HG02678 (cell line): ENCODE results near the gene RBMS3.
"Not testable (repeated sequence)": the region's sequence is repeated elsewhere in the genome, so short reads cannot be mapped to it uniquely, and the experiment has no call there.

Source experiments
- ATAC-seq: cut with Tn5 transposase; IDR thresholded peaks from one replicate; pipeline ENCODE4 v1.9.1; 2021; ENCODE audit warnings: mild to moderate bottlenecking, moderate library complexity; ENCODE audit not compliant: unreplicated experiment

The RBMS3 gene

DNA sequence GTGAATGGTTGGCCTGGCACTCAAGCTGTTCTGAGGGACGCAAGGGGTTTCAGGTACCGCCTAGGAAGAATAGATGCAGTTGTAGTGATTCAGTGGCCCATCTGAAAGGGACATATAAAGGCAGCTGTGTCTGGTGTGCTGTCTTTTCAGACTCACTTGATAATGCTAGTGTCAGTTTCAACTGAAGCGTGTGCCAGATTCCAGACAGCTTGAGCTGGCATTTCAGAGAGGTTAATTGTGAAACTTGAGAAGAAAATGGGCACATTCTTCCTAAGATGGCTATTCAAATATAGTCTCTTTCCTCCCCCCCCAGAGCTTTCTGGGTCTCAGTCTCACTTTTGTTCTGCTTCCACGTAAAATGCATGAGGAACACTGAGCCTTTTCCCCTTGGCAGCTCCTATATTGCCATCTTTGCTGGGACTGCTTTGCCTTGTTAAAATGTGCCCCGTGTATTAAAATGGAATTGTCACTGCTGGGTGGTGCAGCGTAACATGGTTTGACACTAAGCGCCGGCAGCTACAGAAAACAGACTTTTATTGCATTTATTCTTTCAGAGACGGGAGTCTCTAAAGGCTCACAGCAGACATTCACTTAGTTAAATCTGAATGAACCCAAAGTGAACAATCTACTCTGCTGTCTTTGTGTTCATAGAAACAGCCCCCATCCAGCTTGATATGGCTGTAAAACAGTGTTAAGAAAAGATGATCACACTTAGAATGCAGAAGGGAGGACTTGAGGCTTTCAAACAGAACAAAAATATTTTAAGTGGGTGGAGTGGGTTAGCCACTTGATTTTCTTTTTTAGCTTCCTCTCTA is 478.7 kb downstream of the RBMS3 start:
- ATAC-seq = no peak

- ATAC-seq = no peak
Measured at GRCh38 chr3:29760226-29760685, 479.4 kb downstream of the RBMS3 start.

GRCh38 chr3:29761517-29761916 is 480.6 kb downstream of the RBMS3 start:
- ATAC-seq = no peak

GRCh38 chr3:29763115-29763514 is 482.2 kb downstream of the RBMS3 start:
- no peak for ATAC-seq

GRCh38 chr3:29764041-29764440 is 483.2 kb downstream of the RBMS3 start:
- no peak for ATAC-seq

DNA sequence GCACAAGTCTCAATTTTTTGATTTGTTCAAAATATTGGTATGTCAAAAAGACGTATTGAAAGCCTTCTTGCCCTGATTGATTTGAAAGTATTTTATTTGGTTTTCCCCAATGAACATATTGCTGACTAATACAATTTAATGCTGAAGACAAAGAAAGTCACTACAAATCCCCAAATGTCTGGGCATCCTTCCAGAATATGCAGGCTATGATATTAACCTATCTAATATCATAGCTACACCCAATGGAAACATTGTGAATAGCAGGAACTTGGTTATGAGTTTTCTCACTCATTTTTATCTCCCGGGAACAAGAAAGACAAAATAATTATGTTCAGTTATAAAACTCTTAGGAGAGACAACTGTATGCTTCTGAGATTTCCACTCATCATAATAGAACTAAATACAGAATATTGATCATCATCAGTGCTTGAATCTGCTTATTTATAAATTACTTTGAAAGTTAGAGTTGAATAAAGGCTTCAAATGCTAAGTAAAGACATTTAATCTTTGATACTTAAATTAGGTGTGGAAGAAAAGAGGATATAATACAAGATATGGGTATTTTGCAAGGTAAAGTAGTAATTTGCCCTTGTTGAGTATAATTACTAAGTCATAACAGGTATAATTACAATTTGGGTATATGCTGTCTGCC is 483.9 kb downstream of the RBMS3 start:
- no peak for ATAC-seq

DNA sequence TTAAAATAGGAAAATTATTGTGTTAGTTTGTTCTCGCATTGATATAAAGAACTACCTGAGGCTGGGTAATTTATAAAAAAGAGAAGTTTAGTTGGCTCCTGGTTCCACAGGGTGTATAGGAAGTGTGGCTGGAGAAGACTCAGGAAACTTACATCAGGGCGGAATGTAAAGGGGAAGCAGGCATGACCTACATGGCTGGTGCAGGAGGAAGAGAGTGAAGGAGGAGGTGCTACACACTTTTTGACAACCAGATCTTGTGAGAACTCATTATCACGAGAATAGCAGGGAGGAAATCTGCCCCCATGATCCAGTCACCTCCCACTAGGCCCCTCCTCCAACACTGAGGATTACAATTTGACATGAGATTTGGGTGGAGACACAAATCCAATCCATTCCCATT is 490.7 kb downstream of the RBMS3 start:
- ATAC-seq = no peak

GRCh38 chr3:29772436-29772835 is 491.6 kb downstream of the RBMS3 start:
- no peak for ATAC-seq

- ATAC-seq = no peak
Measured at GRCh38 chr3:29773481-29773880, 492.6 kb downstream of the RBMS3 start.

DNA sequence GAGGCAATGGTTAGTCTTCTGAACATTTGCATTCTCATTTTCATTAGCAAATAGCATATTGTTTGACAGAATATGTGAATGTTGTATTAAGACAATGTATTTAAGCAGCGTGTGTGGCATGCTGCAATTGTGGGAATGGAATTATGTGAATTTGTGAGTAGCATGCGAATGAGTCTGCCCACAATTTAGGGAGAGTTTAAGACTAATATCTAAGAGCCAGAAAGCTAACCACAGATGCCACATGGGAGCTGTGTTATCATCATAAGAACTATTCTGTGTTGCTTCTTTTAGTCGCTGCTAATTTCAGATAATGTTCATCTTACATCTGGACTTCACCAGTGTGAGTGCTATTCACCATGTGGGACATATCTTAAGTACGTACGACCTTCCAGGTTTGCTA is 494.5 kb downstream of the RBMS3 start:
- no peak for ATAC-seq

GRCh38 chr3:29777869-29778268 is 497.0 kb downstream of the RBMS3 start:
- ATAC-seq = no peak

DNA sequence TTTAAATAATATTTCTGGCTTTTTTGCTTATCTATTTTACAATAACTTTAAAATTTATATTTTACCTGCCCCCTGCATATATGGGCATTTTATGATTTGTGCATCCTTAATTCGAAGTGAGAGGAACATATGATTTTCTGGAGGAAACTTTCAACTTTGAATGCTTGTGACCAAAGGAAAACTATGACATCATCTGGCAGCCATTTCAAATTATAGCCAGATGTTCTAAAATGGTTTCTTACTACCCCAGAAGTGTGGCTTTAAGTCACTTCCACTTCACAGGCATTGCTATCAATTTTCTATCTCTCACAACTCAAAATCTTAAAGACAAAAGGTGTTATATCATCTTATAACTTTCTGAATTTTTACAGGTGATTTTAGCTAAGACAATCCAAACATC is 508.8 kb downstream of the RBMS3 start:
- no peak for ATAC-seq

DNA sequence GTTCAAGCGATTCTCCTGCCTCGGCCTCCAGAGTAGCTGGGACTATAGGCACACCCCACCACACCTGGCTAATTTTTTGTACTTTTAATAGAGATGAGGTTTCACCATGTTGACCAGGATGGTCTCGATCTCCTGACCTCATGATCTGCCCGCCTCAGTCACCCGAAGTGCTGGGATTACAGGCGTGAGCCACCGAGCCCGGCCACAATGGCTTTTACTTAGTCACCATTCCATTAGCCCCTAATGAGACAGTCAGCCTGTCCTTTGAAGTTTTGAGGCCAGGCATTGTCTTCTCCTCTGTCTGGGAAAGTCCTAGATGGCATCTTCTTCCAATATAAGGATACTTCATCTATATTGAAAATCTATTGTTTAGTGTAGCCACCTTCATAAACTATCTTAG is 515.9 kb downstream of the RBMS3 start:
- no peak for ATAC-seq

- ATAC-seq = no peak
Measured at GRCh38 chr3:29802057-29802456, 521.2 kb downstream of the RBMS3 start.

GRCh38 chr3:29804044-29804443 is 523.2 kb downstream of the RBMS3 start:
- no peak for ATAC-seq

DNA sequence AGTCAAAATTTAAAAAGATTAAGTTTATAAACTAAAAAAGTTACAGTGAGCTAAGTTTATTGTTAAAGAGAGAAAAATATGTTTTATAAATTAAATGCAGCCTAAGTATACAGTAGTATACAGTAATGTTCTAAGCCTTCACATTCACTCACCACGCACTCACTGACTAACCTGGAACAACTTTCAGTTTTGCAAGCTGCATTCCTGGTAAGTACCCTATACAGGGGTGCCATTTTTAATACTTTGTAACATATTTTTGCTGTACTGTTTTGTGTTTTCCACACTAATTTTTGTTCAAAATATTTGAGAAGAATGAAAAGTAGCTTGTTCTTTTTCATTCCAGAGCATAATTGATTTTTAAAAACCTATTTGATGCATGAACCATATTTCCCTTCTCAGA is 524.9 kb downstream of the RBMS3 start:
- ATAC-seq = no peak

DNA sequence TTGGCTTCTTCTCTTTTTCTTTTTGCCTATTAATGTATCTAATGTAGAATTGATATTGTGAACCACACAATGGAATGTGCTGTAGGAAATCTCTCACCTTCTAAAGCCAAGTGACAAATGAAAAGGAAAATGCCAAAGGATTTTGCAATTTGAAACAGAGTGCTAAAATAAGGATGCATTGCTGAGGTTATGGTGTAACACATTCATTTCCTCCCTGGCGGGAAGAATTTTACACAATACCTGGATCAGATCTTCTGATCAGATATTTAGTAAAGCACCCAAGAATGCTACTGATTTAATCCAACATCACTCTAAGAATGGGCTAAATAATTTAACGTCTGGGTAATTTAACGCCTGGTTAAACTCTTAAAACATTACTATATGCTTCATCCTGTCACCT is 527.5 kb downstream of the RBMS3 start:
- not testable (repeated sequence) for ATAC-seq

DNA sequence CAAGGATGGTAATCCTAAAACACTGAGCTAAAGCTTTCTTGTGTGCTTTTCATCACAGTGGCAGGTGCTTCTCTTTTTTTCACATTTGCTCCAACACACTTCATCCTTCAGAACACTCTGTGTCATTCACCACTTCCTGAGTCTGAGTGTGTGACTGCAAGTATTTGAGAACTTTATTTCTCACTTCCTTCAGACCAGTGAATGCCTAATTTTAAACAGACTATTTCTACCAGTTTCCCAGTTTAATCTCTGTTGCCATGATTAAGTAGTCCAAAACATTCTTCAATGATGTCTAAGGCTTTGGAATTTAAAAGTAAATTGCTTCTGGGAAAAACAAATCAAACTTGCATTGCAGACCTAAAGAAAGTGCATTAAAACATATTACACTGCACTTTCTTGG is 541.2 kb downstream of the RBMS3 start:
- no peak for ATAC-seq

GRCh38 chr3:29823233-29823632 is 542.4 kb downstream of the RBMS3 start:
- no peak for ATAC-seq

DNA sequence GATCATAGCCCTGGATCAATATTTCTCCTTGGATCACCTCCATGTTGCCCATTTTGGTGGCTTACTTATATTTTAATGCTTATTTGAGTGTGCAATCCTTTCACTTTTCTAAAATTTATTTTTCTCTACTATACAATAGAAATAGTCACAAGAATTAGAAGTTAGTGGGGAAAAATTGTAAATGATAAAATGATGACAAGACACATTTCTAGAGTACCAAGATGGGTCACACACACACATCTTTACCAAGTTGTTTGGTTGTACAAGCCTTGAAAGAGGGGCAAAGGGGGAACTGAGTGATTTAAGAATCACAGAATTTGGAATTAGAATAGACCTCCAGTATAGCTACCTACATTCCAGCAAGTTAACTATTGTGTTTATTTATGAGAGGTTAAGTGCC is 545.8 kb downstream of the RBMS3 start:
- no peak for ATAC-seq

GRCh38 chr3:29827756-29828155 is 546.9 kb downstream of the RBMS3 start:
- ATAC-seq = no peak

DNA sequence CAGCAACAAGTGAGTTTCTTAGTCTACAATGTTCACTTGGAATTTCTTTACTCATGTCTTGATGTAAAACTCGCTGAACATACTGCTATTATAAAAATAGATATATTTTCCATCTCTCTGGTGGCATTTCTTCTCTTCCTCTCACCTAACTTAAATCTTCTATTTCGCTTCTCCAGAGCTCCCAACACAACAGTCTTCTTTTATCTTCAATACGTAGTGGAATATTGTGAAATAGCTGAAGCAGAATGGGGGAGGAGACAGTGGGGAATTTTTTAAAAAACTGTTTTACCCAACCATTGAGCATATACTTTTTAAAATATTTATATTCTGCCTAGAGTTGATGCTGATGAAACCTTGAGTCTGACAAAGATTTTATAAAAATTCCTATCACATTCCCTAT is 548.5 kb downstream of the RBMS3 start:
- no peak for ATAC-seq
